HS-5 (cell line): ENCODE results near the gene CCL25.

Experiments
- DNase-seq: peaks from one replicate; pipeline ENCODE4 v3.0.0-alpha.2; 2012; ENCODE audit warnings: low read depth

The CCL25 gene

DNA sequence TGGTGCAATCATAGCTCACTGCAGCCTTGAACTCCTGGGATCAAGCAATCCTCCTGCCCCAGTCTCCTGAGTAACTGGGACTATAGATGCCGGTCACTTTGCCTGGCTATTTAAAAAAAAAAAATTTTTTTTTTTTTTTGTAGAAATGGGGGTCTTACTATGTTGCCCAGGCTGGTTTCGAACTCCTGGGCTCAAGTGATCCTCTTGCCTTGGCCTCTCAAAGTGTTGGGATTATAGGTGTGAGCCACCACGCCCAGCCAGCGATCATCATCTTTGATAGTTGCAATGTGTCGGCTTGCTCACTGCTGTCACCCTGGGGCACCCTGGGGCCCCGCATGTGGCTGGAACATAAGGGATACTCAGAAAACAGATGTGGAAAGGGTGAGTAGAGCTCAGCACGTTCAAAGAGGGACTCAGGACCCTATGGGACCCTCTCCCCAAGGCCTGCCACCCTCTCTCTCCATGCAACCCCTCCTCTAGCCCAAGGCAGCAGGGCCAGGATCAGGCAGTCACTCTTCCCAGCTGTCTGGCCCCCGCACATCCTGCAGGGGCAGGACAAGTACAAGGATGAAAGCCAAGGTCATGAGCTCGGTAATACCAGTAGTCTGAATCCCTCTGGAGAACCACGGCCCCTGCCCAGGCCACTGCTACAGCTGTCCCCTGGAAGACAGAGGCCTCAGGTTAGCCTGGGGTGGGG lies 6.5 kb upstream of the CCL25 start:
- no peak for DNase-seq

DNA sequence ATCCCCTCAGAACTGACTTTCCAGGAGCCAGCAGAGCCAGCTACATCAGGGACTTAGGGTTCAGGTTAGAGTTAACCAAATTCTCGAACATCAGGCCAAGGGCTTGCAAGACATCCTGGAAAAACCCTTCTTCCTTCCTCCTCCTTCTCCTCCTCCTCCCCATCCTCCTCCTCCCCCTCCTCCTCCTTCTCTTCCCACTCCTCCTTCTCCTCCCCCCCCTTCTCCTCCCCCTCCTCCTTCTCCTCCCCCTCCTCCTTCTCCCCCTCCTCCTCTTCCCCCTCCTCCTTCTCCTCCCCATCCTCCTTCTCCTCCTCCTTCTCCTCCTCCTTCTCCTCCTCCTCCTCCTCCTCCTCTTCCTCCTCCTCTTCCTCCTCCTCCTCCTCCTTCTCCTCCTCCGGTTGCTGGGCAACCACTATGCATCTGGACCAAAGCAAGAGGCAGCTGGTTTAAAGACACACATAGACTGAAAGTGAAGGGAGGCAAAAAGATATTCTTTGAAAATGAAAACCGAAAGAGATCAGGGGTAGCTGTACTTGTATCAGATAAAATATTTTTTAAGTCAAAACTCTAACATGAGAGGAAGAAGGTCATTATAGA lies 5.9 kb upstream of the CCL25 start:
- no peak for DNase-seq

DNA sequence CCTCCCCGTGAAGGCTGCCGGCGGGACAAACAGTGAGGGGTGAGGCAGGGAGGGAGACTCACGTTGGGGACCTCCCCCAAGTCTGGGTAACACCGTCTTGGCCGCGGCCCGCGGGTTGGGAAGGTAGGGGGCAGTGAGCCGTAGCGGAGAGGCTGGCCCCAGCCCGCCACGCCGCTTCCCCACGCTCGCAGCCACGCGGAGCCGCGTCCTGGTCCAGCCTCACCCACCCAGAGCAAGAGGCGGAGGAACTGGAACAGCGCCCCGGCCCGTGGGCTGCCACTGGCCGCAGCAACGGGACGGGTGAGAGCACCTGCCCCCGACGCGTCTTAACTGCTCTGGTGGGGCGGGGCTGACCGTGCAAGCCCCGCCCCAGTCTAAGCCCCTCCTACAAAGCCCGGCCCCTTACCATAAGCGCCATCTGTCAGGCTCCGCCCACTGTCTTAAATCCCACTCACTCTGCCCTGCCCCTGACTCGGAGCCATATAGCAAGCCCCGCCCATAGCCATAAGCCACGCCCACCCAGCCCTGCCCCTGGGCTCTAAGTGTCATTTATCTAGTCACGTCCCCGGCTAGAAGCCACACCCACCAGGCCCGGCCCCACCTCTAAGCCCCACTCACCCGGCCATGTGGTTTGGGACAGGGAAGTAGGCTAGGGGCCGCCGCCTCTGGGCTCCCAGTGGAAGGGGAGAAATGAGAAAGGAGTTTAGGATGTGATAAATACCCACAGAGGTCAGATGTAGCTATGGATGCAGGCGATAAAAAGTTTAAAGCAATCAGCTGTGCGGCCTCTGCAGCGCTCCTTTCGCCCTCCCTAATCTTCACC lies 2.1 kb upstream of the CCL25 start:
- no peak for DNase-seq

DNA sequence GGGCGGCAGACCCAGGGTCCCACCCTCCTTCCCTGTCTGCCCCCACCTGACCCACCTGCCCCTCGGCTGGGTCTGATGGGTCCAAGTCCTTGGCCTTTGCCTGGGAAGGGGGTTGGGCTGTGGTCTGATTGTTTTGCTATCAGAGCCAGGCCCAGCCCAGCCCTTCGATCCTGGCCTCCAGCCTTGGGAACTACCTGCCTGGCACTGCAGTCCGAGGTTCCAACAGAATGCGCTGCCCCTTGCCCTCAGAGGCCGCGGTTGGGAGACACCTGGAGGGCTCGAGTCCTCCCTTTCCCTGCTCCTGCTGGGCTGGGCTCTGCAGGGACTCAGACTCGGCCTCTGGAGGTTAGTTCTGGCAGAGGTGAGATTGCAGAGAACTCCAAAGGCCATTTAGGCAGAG lies 1.6 kb downstream of the CCL25 start:
- DNase-seq: no peak

DNA sequence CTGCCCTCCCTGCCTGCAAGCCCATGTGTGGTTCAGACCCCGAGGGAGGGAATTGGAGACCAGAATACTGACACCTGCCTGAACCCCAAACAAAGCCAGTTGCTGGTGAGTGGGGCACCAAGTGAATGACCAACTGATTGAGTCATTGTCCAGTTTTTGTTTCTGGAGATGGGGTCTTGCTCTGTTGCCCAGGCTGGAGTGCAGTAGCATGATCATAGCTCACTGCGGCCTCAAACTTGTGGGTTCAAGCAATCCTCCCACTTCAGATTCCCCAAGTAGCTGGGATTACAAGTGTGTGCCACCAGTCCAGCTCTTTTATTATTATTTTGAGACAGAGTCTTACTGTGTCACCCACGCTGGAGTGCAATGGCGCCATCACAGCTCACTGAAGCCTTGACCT lies 4.0 kb downstream of the CCL25 start:
- no peak for DNase-seq

DNA sequence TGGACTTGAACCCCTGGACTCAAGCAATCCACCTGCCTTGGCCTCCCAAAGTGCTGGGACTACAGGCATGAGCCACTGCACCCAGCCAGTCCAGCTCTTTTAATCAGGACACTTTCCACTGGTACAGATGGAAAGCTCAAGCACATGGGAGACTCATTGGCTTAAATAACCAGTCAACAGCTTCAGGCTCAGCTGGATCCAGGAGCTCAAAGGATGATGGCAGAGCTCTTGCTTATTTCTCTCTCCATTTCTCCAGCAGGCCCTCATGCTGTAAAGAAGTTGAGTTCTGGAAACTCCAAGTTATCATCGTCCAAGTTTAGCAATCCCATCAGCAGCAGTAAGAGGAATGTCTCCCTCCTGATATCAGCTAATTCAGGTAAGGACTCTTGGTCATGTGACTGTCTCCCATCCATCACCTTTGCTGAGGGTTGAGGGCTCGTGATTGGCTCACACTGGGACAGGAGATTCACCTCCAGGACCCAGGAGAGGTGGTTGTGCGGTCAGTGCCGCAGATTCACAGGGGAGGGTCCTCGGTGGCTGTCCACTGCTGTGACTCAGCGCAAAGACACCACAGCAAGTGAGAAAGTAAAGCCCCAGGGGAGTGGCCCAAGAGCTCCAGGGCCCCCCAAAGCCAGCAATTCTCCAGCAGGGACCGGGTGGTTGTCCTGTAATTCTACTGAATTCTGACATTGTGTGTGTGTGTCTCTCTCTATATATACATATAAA lies 5.1 kb downstream of the CCL25 start:
- DNase-seq: no peak

DNA sequence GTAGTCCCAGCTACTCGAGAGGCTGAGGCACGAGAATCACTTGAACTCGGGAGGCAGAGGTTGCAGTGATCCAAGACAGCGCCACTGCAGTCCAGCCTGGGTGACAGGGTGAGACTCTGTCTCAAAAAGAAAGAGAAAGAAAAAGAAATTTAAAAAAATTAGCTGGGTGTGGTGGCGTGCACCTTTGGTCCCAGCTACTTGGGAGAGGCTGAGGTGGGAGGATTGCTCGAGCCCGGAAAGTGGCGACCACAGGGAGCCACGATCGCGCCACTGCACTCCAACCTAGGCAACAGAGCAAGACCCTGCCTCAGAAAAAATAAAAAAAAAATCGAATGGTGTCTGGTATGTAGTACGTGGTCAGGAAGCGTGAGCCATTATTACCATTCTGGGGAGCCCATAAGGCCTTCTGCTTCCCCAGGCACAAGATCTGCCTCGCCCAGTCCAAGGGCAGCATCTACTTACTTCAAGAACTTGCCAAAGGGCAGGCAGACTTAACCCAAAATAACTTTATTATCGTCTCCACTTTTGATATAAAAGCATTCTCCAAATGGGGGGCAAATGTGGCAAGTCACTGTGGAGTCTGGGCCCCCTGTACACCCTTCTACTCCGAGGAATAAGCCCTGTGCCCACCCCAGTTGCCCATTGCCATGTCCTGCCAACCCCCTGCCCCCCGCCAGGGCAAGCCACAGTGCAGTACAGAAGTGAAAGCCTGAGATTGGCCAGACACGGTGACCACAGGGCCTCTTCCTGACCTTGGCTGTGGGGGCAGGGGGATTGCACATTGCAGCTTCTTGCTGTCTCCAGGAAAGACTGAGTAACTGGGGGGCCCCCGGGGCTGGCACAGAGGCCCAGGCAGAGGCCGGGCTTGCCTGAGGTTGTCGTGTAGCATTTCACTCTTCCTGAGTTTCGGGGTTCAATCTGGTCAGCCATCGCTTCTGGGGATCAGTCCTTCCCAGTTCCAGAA lies 12.6 kb downstream of the CCL25 start:
- no peak for DNase-seq

DNA sequence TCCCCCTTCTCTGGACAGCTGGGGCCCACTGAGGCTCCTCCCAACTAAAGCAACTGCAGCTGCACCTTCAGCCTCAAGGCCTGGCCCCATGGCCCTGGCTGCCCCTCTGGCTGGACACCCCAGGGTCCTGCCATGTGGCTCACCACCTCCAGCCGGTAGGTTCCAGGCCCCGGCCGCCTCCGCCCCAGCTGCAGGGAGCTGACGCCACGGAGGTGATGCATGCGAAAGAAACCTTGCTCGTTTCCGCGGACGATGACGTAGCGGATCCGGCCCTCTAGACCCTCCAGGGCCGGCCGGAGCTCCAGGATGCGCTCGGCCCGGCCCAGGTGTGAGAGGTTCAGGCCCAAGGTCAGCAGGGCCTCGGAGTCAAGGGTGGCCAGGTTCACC lies 13.3 kb downstream of the CCL25 start:
- DNase-seq: no peak

DNA sequence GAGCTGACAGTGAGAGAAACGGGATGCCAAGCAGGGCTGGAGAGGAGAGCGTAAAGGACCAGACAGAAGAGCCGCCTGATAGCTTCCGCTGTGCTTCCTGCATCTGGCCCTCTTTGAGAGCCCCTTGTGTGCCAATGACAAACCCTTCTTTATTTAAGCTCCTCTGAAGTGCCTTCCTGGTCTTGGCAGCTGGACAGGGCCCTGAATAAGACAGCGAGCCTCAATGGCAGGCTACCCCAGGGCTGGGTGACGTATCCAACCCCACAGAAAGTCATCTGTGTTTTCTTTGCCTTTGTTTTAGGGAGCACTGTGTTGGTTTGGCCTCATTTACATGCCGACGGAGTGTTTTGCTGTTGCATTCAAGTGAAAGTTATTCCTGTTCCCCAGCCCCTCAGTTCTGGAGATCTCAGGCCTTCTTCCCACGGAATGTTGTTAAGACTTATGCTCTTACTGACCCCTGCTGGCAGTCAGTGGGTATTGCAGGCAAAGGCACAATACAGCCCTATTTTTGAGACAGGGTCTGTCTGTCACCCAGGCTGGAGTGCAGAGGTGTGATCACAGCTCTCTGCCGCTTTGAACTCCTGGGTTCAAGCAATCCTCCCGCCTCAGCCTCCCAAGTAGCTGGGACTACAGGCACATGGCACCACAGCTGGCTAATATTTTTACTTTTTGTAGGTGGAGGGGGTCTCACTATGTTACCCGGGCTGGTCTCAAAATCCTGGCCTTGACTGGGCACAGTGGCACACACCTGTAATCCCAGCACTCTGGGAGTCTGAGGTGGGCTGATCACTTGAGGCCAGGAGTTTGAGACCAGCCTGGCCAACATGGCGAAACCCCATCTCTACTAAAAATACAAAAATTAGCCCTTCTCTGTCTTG lies 16.8 kb downstream of the CCL25 start:
- no peak for DNase-seq

DNA sequence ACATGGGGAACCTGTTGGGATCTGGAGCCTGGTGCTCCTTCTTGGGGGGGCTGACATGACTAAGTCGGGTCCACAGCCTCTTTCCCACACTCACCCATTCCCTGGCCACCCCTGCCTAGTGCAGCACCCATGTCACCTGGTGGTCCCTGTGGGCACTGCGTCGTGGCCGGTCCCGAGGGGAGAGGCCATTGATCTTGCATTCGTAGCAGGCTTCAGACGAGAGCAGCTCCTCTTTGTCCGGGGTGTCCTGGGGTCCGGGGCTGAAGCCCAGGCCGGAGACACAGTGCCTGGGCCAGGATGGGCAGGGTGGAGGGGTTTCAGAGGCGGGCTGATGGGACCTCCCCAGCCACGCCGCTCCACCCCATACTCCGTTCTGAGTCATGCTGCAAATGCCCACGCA lies 19.4 kb downstream of the CCL25 start:
- DNase-seq: no peak

DNA sequence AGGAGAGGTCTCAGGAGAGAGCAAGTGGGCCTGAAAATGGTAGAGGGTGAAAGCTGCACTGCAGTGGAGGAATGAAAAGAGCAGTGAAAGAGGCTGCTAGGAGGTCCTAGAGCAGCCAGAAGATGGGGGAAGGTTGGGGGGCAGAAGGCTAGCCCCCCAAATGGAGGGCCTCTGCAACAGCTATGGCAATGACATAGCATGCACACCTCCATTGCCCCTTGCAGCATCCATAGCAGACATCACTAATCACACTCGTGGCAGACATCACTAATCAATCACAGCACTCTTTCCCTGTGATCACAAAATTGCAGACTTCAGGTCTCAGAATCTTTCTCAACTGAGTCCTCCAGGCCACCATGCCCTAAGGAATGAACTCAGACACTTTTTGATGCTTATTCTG lies 21.9 kb downstream of the CCL25 start:
- no peak for DNase-seq

DNA sequence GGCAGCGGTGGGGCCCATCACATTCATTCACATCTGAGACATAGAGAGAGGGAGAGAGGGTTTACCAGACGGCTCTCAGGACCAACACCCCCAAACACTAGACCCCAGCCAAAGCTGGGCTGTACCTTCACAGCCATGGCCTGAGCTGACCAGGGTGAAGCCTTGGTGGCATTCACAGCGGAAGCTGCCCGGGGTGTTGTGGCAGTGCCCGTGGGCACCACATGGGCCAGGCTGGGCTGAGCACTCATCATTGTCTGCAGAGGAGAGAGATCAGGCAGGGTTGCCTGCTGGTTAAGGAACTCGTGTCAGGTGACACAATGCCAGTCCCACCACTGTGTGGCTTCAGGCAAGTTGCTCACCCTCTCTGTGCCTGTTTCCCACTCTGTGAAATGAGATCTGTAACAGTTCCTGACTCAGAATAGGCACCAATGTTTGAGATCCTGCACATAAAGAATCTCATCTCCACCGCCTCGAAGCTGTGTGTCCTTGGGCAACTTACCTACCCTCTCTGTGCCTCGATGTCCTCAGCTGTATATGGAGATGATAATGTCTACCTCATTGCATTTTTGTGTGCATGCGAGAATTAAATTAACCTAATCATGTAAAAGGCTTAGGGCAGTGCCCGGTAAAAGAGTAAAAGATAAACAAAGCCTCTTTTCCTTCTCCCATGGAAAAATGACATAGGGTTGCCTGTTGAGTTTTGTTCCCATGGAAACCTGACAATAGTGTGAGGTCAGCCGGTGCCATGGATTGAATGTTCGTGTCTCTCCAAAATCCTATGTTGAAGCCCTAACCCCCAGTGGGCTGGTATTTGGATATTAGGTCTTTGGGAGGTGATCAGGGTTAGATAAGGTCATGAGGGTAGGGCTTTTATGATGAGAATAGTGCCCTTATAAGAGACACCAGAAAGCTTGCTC lies 22.9 kb downstream of the CCL25 start:
- no peak for DNase-seq

DNA sequence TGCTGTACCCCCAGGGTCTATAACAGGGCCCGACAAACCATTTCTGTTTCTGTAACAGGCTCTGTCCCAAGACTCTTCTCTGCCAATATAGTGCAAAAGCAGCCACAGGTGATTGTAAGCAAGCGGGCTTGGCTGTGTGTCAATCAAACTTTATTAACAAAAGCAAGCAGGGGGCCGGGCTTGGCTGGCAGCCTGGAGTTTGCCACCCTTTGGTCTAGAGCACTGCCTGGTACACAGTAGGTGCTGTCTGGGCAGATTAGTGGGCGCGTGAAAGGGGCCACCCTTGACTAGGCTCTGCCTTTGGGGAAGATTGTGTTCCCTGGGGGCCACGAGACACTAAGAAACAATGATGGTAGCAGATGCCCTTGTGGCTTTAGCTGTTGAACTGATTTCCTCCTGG lies 27.4 kb downstream of the CCL25 start:
- no peak for DNase-seq

DNA sequence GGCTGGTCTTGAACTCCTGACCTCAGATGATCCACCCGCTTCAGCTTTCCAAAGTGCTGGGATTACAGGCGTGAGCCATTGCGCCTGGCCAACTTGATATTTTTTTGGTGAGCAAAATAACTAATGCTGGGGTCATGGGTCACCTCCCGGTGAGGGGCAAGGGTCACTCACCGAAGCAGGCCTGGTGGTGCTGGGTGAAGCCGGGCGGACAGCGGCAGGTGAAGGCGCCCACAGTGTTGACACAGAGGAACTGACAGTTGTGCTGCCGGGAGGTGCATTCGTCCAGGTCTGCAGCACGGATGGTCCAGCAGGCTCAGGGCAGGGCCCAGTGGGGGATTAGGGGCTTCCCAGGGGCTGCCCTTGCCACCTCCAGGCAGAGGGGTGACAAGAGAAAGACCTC lies 28.3 kb downstream of the CCL25 start:
- DNase-seq: no peak

DNA sequence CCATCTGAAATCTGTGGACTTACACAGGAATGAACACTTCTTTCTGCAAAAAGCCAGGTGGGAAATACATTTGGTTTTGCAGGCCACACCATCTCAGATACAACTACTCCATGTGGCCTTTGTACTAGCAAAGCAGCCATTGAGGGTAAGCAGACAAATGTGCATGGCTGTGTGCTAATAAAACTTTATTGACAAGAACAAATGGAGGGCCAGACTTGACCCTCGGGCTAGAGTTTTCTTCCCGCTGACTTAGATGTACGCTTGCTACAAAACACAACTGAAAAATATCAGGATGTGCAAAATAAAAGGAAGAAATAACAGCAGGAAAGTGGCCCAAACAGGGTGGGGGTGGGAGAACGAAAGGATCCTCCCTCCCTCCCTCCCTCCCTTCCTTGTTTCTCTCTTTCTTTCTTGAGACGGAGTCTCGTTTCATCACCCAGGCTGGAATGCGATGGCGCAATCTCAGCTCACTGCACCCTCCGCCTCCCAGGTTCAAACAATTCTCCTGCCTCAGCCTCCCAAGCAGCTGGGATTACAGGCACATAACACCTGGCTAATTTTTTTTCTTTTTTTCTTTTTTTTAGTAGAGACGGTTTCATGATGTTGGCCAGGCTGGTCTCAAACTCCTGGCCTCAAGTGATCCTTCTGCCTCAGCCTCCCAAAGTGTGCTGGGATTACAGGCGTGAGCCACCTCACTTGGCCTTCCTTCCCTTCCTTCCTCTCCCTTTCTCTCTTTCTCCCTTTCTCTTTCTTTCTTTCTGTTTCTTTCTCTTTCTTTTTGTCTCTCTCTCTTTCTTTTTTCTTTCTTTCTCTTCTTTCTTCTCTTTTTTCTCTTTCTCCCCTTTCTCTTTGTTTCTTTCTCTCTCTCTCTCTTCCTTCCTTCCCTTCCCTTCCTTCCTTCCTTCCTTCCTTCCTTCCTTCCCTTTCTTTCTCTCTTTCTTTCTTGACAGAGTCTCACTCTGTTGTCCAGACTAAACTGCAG lies 29.3 kb downstream of the CCL25 start:
- no peak for DNase-seq

DNA sequence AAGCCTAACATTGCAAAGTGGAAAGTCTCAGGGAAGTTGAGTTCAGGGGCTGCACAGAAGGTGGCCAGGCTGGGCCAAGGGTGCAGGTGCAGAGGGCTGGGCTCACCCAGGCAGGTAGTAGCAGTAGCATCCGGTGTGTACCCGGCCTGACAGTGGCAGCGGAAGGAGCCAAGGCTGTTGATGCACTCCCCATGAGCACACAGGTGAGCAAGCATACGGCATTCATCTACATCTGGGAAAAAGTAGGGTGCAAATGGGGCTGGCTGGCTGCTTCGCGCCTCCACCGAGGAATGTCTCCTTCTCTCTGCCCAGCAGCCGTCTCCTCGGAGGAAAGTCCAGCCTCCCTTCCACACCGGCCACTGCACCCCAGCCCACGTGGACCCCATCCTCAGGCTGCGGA lies 30.6 kb downstream of the CCL25 start:
- DNase-seq: no peak

DNA sequence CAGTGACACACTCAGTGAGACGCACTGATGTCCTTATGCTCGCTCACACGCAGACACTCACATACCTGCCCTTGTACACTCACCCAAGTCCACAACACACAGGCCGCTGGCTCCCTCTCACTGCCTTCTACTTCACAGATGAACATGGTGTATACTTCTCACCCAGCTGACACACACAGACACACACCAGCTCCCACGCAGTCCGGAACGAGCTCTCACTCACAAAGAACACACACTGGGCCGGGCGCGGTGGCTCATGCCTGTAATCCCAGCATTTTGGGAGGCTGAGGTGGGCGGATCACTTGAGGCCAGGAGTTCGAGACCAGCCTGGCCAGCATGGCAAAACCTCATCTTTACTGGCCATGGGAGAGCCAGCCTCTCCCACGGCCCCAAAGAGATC lies 31.6 kb downstream of the CCL25 start:
- no peak for DNase-seq
